ENCODE measurements around the gene UBE2L6.

UBE2L6 gene

GRCh38 chr11:57567515-57568329 is at the start of gene UBE2L6:
Gene UBE2L6, minus strand, starts transcription at chr11:57567672. Its CDS starts 61 bp downstream, at chr11:57567611.
- peak; percentile 84 for DNase-seq (ENCODE audit: low spot score)

DNA sequence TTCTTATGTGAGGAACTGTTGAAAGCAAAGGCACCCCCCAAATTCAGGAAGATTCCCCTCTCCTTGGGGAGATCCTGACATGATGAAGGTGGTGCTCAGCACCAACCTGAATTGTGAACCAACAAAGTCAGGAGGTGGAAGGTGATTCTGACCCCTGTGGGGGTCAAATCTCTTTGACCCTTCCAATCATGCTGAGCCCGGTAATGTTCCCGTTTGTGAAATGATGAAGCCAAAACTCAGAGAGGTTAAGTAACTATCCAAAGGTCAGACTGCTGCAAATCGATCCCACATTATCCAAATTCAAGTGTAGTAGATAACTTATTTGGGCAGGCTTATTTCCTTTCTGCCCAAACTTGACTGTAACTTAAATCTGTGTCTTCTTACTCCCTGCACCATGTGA is 49.1 kb upstream of the UBE2L6 start:
- no peak for DNase-seq (ENCODE audit: low spot score)

GRCh38 chr11:57615308-57615707 is 47.8 kb upstream of the UBE2L6 start:
- DNase-seq (ENCODE audit: low spot score): no peak

DNA sequence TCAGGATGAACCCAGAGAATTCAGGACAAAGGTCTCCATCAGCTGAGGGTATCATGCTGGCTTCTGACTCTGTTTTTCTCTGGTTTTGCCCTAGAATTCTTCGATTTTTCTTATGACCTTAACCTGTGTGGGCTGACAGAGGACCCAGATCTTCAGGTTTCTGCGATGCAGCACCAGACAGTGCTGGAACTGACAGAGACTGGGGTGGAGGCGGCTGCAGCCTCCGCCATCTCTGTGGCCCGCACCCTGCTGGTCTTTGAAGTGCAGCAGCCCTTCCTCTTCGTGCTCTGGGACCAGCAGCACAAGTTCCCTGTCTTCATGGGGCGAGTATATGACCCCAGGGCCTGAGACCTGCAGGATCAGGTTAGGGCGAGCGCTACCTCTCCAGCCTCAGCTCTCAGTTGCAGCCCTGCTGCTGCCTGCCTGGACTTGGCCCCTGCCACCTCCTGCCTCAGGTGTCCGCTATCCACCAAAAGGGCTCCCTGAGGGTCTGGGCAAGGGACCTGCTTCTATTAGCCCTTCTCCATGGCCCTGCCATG is 46.8 kb upstream of the UBE2L6 start:
- DNase-seq (ENCODE audit: low spot score): no peak

DNA sequence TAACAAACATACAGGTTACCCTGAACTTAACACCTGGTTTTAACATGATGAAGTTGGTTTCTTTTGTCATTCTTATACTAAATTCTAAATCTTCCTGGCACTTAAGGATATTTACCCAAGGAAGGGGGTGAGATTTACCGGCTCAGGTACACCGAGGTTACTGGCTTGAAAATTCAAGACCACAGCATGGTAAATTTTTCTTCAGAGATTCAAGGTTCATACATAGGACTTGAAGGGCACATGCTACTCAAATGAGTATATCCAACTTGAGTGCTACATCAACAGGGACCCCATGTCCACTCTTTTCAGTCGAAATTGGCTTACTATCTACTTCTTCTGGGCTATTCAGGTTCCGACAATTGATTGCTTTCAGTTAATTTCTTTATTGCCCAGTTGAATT is 42.7 kb upstream of the UBE2L6 start:
- no peak for DNase-seq (ENCODE audit: low spot score)

GRCh38 chr11:57605028-57605420 is 37.6 kb upstream of the UBE2L6 start:
- no peak for DNase-seq (ENCODE audit: low spot score)

- DNase-seq (ENCODE audit: low spot score): no peak
Measured at GRCh38 chr11:57604296-57605027, 37.0 kb upstream of the UBE2L6 start.

- DNase-seq (ENCODE audit: low spot score): no peak
Measured at GRCh38 chr11:57601297-57601696, 33.8 kb upstream of the UBE2L6 start.

- DNase-seq (ENCODE audit: low spot score): no peak
Measured at GRCh38 chr11:57599381-57599780, 31.9 kb upstream of the UBE2L6 start.

- no peak for DNase-seq (ENCODE audit: low spot score)
Measured at GRCh38 chr11:57598831-57599155, 31.3 kb upstream of the UBE2L6 start.

DNA sequence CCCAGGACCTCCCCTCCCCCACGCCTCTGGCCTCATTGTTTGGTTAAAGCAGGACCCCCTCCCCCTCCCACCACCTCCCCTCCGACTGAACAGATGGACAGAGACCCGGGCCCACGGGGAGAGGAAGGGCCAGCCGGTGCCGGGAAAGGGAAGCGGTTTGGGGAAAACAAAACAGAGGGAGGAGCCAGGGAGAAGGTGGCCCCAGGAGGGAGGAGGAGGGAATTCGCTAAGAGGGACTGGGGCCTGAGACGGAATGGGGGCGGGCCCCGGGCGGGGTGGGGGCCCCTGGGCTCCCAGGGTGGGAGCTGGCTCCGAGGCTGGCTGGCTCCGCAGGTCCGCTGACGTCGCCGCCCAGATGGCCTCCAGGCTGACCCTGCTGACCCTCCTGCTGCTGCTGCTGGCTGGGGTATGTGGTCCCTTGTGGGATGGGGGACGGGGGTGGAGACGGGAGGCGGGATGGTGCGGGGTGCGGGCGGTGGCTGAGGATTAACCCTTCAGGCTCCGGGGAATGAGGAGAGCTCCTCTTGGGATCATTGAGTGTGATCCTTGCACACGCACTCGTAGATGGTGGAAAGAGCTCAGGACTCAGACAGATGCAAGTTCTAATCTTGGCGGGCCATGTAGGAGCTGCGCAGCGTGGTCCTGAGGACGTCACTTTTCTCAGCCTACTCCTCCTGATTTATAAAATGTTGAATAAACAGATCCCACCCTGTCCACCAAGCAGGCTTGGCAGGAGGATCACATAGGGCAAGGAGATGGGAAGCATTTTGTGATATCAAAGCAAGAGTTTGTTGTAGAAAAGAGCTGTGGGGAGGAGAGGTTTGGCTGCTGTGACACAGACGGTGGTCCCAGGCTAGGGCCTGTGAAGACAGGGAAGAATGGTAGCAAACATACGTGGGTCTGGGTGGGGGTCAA is 30.7 kb upstream of the UBE2L6 start:
- peak; percentile 67 for DNase-seq (ENCODE audit: low spot score)

- no peak for DNase-seq (ENCODE audit: low spot score)
Measured at GRCh38 chr11:57597461-57597915, 30.0 kb upstream of the UBE2L6 start, which contains the start of gene SERPING1. Gene SERPING1, plus strand, starts transcription at chr11:57597685. Its CDS starts 586 bp downstream, at chr11:57598271.

GRCh38 chr11:57596266-57596885 is 28.9 kb upstream of the UBE2L6 start:
- no peak for DNase-seq (ENCODE audit: low spot score)

- no peak for DNase-seq (ENCODE audit: low spot score)
Measured at GRCh38 chr11:57588046-57588710, 20.7 kb upstream of the UBE2L6 start.

DNA sequence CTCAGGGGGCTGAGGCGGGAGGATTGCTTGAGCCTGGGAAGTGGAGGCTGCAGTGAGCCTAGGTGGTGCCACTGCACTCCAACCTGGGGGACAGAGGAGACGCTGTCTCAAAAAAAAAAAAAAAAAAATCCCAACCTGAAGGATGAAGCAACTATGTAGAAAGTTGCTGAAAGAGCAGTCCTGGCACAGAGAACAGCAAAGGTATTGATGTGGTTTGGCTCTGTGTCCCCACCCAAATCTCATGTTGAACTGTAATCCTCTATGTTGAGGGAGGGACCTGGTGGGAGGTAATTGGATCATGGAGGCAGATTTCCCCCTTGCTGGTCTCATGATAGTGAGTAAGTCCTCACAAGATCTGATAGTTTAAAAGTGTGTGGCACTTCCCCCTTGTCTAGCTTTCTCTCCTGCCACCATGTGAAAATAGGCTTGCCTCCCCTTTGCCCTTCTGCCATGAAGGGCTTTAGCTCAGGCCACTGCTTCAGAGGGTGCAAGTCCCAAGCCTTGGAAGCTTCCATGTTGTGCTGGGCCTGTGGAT is 19.3 kb upstream of the UBE2L6 start:
- DNase-seq (ENCODE audit: low spot score): no peak

- DNase-seq (ENCODE audit: low spot score): no peak
Measured at GRCh38 chr11:57585301-57585700, 17.8 kb upstream of the UBE2L6 start.

- no peak for DNase-seq (ENCODE audit: low spot score)
Measured at GRCh38 chr11:57584341-57584740, 16.9 kb upstream of the UBE2L6 start.

- no peak for DNase-seq (ENCODE audit: low spot score)
Measured at GRCh38 chr11:57574061-57574460, 6.6 kb upstream of the UBE2L6 start.

- no peak for DNase-seq (ENCODE audit: low spot score)
Measured at GRCh38 chr11:57571606-57572005, 4.1 kb upstream of the UBE2L6 start.

DNA sequence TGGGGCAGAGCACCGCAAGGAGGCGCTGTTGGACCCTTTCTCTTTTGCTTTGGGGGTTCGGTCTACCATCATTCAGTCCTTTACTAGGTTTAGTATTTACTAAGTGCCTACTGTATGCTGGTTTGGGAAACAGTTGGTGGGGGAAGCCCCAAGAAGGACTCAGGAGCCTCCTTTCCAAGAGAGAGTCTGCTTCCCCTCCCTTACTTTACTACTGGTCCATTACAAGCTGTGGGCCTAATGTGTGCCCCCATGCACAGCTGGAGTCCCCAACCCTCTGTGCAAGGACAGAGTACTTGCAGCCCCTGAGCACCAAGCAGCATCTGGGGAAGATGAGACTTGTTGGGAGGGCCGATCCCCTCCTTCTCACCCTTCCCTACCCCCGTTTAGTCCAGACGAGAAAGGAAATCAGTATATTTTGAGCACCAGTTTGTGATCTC is 876 bp upstream of the UBE2L6 start:
- no peak for DNase-seq (ENCODE audit: low spot score)

All from hepatic stellate cell (primary cell).